ENCODE measurements around the gene CDKAL1.

Gene CDKAL1

DNA sequence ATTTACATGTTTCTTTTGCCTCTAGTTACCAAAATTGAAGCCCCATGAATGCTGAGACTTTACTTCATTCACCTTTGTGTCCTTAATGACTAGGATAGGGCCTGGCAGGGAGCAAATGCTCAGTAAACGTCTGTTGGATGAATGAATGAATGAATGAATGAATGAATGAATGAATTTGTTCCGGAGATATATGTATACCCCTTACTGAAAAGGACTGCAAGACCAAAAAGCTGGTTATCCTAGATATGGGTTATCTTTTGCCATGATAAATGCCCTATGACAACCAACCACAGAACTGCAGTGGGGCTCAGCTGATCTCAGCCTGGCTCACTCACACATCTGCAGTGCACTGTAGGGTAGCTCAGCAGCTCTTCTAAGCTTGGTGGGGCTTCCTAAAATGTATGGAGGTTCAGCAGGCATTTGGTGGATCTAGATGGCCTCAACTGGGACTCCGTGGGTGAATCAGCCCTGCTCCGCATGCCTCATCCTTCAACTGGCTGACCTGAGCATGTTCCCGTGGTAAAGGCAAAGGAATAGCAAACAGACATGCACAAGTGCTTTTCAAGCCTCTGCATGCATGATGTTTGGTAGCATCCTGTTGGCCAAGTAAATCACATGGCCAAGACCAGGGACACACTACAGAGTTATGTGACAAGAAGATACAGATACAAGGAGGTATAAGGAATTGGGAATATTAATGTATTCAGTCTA is 680.6 kb downstream of the CDKAL1 start:
- Histone ChIP-seq H3K27me3 (ENCODE audit: control insufficient read depth in 1 of 2, insufficient read depth in 2 of 2, low read length in 2 of 2) (no peaks in the 10 kb centered on the region), H3K4me3 (ENCODE audit: low read length in 2 of 2) (no peak overlapping the region), H3K9ac (ENCODE audit: low read length in 2 of 2) (no peak overlapping the region), H3K36me3 (ENCODE audit: control insufficient read depth in 2 of 2, insufficient read depth in 2 of 2, low read length in 2 of 2) (peaks cover 0 to 3% of the 10 kb centered on the region in 2 donors), H3K9me3 (ENCODE audit: control insufficient read depth in 2 of 2, low read length in 2 of 2) (peaks cover 0 to 3% of the 10 kb centered on the region in 2 donors), H3K27ac (ENCODE audit: low read length) (no peak overlapping the region), H3K4me1 (ENCODE audit: control insufficient read depth, insufficient read depth, low read length) (no peaks in the 10 kb centered on the region)

DNA sequence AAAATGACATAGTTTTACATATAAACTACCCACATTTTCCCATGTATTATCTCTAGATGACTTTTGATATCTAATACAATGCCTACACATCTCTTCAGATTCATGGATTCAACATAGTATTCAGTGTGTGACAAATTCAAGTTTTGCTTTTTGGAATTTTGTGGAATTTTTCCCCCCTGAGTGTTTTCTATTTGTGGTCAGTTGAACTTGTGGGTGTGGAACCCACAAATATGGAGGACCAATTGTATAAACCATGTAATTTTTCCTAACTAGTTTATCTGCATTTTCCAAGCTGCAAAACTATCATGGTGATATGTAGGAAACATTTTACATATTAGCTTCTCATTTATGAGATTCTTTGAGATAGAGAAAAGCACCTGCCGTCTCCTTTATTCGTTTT is 685.0 kb downstream of the CDKAL1 start:
- no peak overlapping the region for H3K27ac ChIP-seq (ENCODE audit: low read length)
- no peaks in the 10 kb centered on the region for H3K27me3 ChIP-seq (ENCODE audit: control insufficient read depth in 1 of 2, insufficient read depth in 2 of 2, low read length in 2 of 2)
- peaks cover 0 to 3% of the 10 kb centered on the region in 2 donors for H3K36me3 ChIP-seq (ENCODE audit: control insufficient read depth in 2 of 2, insufficient read depth in 2 of 2, low read length in 2 of 2)
- H3K4me3 ChIP-seq (ENCODE audit: low read length in 2 of 2), result no peak overlapping the region
- no peaks in the 10 kb centered on the region for H3K4me1 ChIP-seq (ENCODE audit: control insufficient read depth, insufficient read depth, low read length)
- no peak overlapping the region for H3K9ac ChIP-seq (ENCODE audit: low read length in 2 of 2)
- peaks cover 0 to 3% of the 10 kb centered on the region in 2 donors for H3K9me3 ChIP-seq (ENCODE audit: control insufficient read depth in 2 of 2, low read length in 2 of 2)

DNA sequence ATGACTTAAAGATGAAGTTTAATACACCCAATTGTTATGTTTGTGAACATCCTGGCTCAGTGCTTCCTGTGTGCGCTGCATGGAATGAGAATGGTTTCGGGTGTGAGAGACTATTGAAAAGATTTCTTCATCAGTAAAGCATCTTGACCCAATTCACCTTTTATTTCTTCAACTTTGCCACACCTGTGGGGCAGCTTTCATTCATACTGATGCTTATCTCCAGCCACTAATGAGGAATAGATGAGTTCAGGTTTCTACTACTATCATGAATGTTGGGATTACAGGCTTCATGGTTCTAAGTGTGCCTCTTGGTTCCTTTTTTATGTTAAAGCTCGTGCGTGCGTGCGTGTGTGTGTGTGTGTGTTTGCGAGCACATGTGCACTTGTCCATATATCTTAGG is 685.6 kb downstream of the CDKAL1 start:
- Histone ChIP-seq H3K9me3 (ENCODE audit: control insufficient read depth in 2 of 2, low read length in 2 of 2) (peaks cover 0 to 3% of the 10 kb centered on the region in 2 donors), H3K27me3 (ENCODE audit: control insufficient read depth in 1 of 2, insufficient read depth in 2 of 2, low read length in 2 of 2) (no peaks in the 10 kb centered on the region), H3K36me3 (ENCODE audit: control insufficient read depth in 2 of 2, insufficient read depth in 2 of 2, low read length in 2 of 2) (peaks cover 0 to 3% of the 10 kb centered on the region in 2 donors), H3K4me1 (ENCODE audit: control insufficient read depth, insufficient read depth, low read length) (no peaks in the 10 kb centered on the region), H3K27ac (ENCODE audit: low read length) (no peak overlapping the region), H3K4me3 (ENCODE audit: low read length in 2 of 2) (no peak overlapping the region), H3K9ac (ENCODE audit: low read length in 2 of 2) (no peak overlapping the region)

DNA sequence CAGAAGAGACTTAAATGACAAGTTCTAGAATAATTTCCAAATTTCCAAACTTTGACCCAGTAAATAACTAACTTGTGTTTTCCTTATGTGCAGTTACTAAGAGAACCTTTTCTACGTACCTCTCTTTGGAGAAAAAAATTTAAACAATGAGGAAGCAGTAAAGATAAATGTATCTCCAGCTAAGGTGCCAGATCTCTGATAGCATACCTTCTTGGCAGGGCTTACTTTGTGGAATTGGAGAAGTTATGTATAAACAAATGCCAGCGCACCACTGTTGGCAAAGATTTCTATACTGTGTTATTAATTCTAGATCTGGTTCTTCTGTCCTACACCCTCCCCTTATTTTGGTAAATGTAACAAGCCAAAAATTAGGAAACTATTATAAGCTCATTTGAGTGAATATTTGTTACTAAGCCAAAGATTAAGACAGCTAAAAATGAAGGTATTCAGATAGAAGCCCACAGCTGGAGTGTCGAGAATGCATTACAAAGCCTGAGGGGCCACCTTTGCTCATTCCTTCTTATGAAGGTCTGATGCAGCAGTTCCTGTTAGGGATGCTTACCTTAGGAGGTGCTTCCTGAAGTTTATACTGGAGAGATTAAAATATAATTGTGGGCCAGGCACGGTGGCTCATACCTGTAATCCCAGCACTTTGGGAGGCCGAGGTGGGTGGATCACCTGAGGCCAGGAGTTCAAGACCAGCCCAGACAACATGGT is 686.2 kb downstream of the CDKAL1 start:
- peaks cover 0 to 3% of the 10 kb centered on the region in 2 donors for H3K9me3 ChIP-seq (ENCODE audit: control insufficient read depth in 2 of 2, low read length in 2 of 2)
- H3K27ac ChIP-seq (ENCODE audit: low read length), result no peak overlapping the region
- peaks cover 0 to 3% of the 10 kb centered on the region in 2 donors for H3K36me3 ChIP-seq (ENCODE audit: control insufficient read depth in 2 of 2, insufficient read depth in 2 of 2, low read length in 2 of 2)
- H3K4me3 ChIP-seq (ENCODE audit: low read length in 2 of 2), result no peak overlapping the region
- H3K4me1 ChIP-seq (ENCODE audit: control insufficient read depth, insufficient read depth, low read length), result no peaks in the 10 kb centered on the region
- H3K9ac ChIP-seq (ENCODE audit: low read length in 2 of 2), result no peak overlapping the region
- H3K27me3 ChIP-seq (ENCODE audit: control insufficient read depth in 1 of 2, insufficient read depth in 2 of 2, low read length in 2 of 2), result no peaks in the 10 kb centered on the region

DNA sequence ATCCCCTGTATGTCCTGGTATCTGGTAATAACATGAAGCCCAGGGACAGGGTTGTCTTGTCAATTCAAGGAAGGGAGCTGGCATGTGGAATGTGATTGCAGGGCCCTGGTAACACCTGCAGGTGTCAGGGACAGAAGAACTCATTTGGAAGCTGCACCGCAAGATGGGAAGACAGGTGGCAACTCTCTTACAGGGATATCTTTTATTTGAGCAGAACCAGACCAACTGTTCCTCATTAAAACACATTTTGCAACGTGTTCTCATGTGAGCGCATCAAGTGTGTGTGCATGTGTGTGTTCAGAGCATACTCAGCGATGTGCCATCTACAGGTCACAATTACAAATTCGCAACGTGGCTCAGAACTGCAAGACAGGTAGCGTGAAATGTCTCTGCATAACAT is 688.4 kb downstream of the CDKAL1 start:
- Histone ChIP-seq H3K4me3 (ENCODE audit: low read length in 2 of 2) (no peak overlapping the region), H3K27me3 (ENCODE audit: control insufficient read depth in 1 of 2, insufficient read depth in 2 of 2, low read length in 2 of 2) (no peaks in the 10 kb centered on the region), H3K36me3 (ENCODE audit: control insufficient read depth in 2 of 2, insufficient read depth in 2 of 2, low read length in 2 of 2) (peaks cover 0 to 3% of the 10 kb centered on the region in 2 donors), H3K9ac (ENCODE audit: low read length in 2 of 2) (no peak overlapping the region), H3K4me1 (ENCODE audit: control insufficient read depth, insufficient read depth, low read length) (no peaks in the 10 kb centered on the region), H3K9me3 (ENCODE audit: control insufficient read depth in 2 of 2, low read length in 2 of 2) (peaks cover 0 to 3% of the 10 kb centered on the region in 2 donors), H3K27ac (ENCODE audit: low read length) (no peak overlapping the region)

DNA sequence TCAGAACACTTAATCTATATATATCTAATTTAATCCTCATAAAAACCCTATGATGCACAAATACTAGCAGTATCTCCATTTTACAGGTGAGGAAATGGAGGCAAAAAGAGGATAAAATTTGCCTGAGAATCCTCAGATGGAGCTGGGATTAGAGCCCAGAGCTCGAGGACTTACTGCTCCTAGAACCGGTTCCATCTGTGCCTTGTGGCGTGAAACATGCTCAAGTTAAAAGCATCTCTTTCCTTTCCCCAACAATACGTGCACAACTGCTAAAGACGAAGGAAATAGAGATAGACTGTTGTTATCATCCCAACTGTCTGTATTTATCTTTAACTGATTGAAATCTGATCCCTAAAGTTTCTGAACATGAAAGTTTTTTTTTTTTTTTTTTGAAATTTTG is 691.7 kb downstream of the CDKAL1 start:
- Histone ChIP-seq H3K4me3 (ENCODE audit: low read length in 2 of 2) (no peak overlapping the region), H3K9me3 (ENCODE audit: control insufficient read depth in 2 of 2, low read length in 2 of 2) (no peaks in the 10 kb centered on the region), H3K9ac (ENCODE audit: low read length in 2 of 2) (no peak overlapping the region), H3K36me3 (ENCODE audit: control insufficient read depth in 2 of 2, insufficient read depth in 2 of 2, low read length in 2 of 2) (no peaks in the 10 kb centered on the region), H3K4me1 (ENCODE audit: control insufficient read depth, insufficient read depth, low read length) (no peaks in the 10 kb centered on the region), H3K27ac (ENCODE audit: low read length) (no peak overlapping the region), H3K27me3 (ENCODE audit: control insufficient read depth in 1 of 2, insufficient read depth in 2 of 2, low read length in 2 of 2) (no peaks in the 10 kb centered on the region)

DNA sequence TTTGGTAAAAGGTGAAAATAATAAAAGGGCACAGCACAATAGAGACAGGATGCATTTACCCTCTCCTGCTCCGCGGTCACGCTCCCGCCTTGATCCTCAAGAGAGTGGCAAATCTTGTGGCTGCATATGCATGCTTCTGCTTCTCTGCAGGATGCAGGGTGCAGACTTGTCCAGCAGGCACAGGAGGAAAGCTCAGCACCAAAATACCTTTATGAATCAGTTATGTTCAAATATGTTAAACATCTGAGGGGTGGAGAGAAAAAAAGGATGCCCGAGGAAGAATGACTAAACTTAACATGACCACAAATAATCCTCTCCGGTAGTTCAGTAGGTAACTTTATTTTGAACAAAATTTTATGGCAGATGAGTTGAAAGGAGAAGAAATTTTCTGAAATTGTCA is 693.2 kb downstream of the CDKAL1 start:
- no peaks in the 10 kb centered on the region for H3K4me1 ChIP-seq (ENCODE audit: control insufficient read depth, insufficient read depth, low read length)
- no peaks in the 10 kb centered on the region for H3K27me3 ChIP-seq (ENCODE audit: control insufficient read depth in 1 of 2, insufficient read depth in 2 of 2, low read length in 2 of 2)
- no peaks in the 10 kb centered on the region for H3K9me3 ChIP-seq (ENCODE audit: control insufficient read depth in 2 of 2, low read length in 2 of 2)
- no peak overlapping the region for H3K9ac ChIP-seq (ENCODE audit: low read length in 2 of 2)
- no peak overlapping the region for H3K4me3 ChIP-seq (ENCODE audit: low read length in 2 of 2)
- H3K36me3 ChIP-seq (ENCODE audit: control insufficient read depth in 2 of 2, insufficient read depth in 2 of 2, low read length in 2 of 2), result no peaks in the 10 kb centered on the region
- H3K27ac ChIP-seq (ENCODE audit: low read length), result no peak overlapping the region

DNA sequence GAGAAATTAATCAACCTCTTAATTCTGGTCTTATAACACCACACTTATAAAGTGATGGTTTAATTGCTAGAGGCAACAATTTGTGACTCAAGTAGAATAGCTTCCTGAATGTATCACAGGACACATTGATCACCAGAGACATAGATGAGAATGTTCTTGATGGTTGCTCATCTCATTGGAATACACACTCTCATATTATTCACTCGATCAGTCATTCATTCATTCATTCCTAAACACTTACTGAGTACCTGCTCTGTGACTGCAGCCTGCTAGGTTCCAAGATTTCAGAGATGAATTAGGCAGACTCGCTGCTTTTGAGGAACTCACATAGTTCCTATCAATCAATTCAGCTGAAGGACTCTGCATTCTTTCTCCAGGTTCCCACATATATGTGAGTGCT is 694.2 kb downstream of the CDKAL1 start:
- no peak overlapping the region for H3K27ac ChIP-seq (ENCODE audit: low read length)
- H3K9ac ChIP-seq (ENCODE audit: low read length in 2 of 2), result no peak overlapping the region
- no peaks in the 10 kb centered on the region for H3K9me3 ChIP-seq (ENCODE audit: control insufficient read depth in 2 of 2, low read length in 2 of 2)
- no peaks in the 10 kb centered on the region for H3K4me1 ChIP-seq (ENCODE audit: control insufficient read depth, insufficient read depth, low read length)
- no peak overlapping the region for H3K4me3 ChIP-seq (ENCODE audit: low read length in 2 of 2)
- H3K27me3 ChIP-seq (ENCODE audit: control insufficient read depth in 1 of 2, insufficient read depth in 2 of 2, low read length in 2 of 2), result no peaks in the 10 kb centered on the region
- peaks cover 5 to 7% of the 10 kb centered on the region in 2 donors for H3K36me3 ChIP-seq (ENCODE audit: control insufficient read depth in 2 of 2, insufficient read depth in 2 of 2, low read length in 2 of 2)

DNA sequence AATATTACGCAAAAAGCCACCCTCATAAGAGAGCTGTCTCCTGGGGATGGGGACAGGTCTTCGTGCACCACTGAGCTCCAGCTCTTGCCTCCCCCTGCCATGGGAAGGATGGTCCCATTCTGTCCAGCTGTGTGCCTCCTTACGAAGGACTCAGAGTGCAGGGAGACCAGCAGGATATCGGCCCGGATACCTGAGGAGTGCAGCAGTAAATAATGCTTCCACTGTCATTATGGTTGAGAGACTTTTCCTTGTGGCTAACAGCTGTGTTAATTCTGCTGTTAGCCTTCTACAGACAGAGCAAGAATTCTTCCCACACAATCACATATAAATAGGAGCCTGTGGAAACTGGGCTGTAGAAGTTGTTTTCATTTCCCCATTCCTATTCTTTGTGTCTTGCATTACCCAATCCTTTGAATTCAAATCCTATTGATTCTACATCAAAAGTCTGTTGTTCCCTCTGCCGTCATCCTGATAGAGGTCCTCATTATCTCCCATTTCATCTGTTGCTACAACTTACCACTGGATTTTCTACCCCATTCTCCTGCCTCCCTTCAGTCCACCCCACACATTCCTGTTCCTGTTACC is 694.7 kb downstream of the CDKAL1 start:
- Histone ChIP-seq H3K9me3 (ENCODE audit: control insufficient read depth in 2 of 2, low read length in 2 of 2) (no peaks in the 10 kb centered on the region), H3K4me3 (ENCODE audit: low read length in 2 of 2) (no peak overlapping the region), H3K27ac (ENCODE audit: low read length) (no peak overlapping the region), H3K9ac (ENCODE audit: low read length in 2 of 2) (no peak overlapping the region), H3K27me3 (ENCODE audit: control insufficient read depth in 1 of 2, insufficient read depth in 2 of 2, low read length in 2 of 2) (no peaks in the 10 kb centered on the region), H3K36me3 (ENCODE audit: control insufficient read depth in 2 of 2, insufficient read depth in 2 of 2, low read length in 2 of 2) (peaks cover 7% of the 10 kb centered on the region in 2 donors), H3K4me1 (ENCODE audit: control insufficient read depth, insufficient read depth, low read length) (no peaks in the 10 kb centered on the region)

DNA sequence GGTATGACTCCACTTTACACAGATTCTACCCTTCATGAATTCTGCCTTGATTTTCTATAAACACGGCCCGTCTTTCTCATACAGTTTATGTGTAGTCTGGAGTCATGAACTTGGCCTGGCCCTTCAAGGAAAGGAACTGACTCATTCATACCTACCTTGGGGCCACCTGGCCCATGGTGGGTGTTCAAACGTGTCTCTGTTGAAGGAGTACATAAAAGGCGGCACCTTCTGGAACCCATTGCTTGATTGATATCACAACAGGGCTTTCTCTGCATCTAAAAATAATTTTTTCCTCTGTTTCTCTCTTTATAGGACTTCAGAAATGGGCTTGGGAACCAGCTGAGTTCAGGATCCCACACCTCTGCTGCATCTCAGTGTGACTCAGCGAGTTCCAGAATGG is 696.3 kb downstream of the CDKAL1 start:
- H3K36me3 ChIP-seq (ENCODE audit: control insufficient read depth in 2 of 2, insufficient read depth in 2 of 2, low read length in 2 of 2), result peaks cover 7% of the 10 kb centered on the region in 2 donors
- H3K9me3 ChIP-seq (ENCODE audit: control insufficient read depth in 2 of 2, low read length in 2 of 2), result peaks cover 0 to 3% of the 10 kb centered on the region in 2 donors
- no peak overlapping the region for H3K27ac ChIP-seq (ENCODE audit: low read length)
- H3K9ac ChIP-seq (ENCODE audit: low read length in 2 of 2), result no peak overlapping the region
- H3K4me1 ChIP-seq (ENCODE audit: control insufficient read depth, insufficient read depth, low read length), result no peaks in the 10 kb centered on the region
- no peaks in the 10 kb centered on the region for H3K27me3 ChIP-seq (ENCODE audit: control insufficient read depth in 1 of 2, insufficient read depth in 2 of 2, low read length in 2 of 2)
- H3K4me3 ChIP-seq (ENCODE audit: low read length in 2 of 2), result no peak overlapping the region

DNA sequence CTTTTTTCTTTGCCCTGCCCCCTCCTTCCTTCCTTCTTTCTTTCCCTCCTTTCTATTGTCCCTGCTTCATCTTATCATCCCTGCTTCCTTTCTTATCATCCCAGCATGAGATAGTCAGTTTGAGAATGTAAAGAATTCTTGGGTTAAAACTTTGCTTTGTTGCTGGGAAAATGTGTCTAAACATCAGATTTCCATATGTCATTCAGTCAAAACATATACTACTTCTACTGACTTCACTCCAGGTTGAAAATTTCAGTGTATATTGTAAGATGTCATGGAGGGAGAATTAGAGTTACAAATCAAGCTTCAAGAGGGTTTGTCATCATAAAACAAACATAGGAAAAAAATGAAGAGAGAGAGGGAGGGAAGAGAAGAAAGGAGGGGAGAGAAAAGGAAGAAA is 700.9 kb downstream of the CDKAL1 start:
- Histone ChIP-seq H3K27me3 (ENCODE audit: control insufficient read depth in 1 of 2, insufficient read depth in 2 of 2, low read length in 2 of 2) (no peaks in the 10 kb centered on the region), H3K9me3 (ENCODE audit: control insufficient read depth in 2 of 2, low read length in 2 of 2) (peaks cover 3% of the 10 kb centered on the region in 2 donors), H3K9ac (ENCODE audit: low read length in 2 of 2) (no peak overlapping the region), H3K36me3 (ENCODE audit: control insufficient read depth in 2 of 2, insufficient read depth in 2 of 2, low read length in 2 of 2) (peaks cover 7% of the 10 kb centered on the region in 2 donors), H3K4me3 (ENCODE audit: low read length in 2 of 2) (no peak overlapping the region), H3K27ac (ENCODE audit: low read length) (no peak overlapping the region), H3K4me1 (ENCODE audit: control insufficient read depth, insufficient read depth, low read length) (no peaks in the 10 kb centered on the region)
